ENCODE measurements around the gene PCGF3. TPM values are rescaled to one million over a fixed set of nuclear protein-coding genes. Genes with fewer than 3 reads are reported as not detected.

PCGF3 gene
- total RNA-seq, 1 experiment from 2014 or later = 31.5 TPM

DNA sequence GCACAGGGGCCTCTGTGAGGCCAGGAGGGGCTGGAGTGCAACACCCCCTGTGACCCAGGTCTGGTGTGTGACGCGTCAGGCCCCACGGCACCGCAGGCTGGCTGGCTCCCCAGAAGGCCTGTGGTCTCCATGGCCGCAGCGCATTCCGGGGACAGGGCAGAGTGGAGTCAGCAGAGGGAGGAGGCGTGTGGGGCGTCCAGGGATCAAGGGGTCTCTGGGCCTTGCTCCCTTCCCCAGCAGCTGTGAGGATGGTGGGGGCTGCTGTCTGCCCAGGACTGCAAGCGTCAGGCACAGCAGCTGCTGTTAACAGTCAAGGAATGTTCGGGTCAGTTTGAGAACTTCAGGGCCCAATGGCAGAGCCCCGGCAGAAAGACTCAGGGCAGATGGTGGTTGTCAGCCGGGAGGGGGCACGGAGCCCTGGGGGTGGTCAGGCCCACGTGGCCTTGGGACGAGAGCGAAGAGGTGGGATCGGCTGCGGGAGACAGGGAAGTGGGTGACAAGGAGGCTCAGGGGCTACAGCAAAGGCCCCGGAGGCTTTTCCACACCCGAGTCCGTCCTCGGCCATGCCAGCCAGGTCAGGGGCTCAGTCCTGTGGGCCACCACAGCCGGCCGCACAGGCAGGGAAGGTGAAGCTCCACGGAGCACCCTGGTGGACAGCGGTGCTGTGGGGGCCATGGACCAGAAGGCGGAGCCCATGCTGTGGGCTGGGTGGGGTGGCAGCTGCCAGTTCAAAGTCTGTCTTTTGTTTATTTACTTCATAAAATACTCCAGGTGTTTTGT is 18.3 kb downstream of the PCGF3 start:
- CTCF ChIA-PET = no interaction called here
- H2AFZ ChIP-seq (ENCODE audit: low read length) = no peak overlapping the region
- no peaks in the 10 kb centered on the region for H3K27me3 ChIP-seq (ENCODE audit: low read length)
- H3K4me1 ChIP-seq (ENCODE audit: insufficient read depth, low read length) = no peaks in the 10 kb centered on the region
- H3K4me3 ChIP-seq (ENCODE audit: low read length) = no peak overlapping the region
- H3K36me3 ChIP-seq (ENCODE audit: low read depth, low read length) = no peaks in the 10 kb centered on the region
- intact Hi-C loops (cut with micrococcal nuclease) = no loop called here
- H4K20me1 ChIP-seq (ENCODE audit: low read length) = no peaks in the 10 kb centered on the region
- H3K9me3 ChIP-seq (ENCODE audit: low read length) = no peaks in the 10 kb centered on the region
- H3F3A ChIP-seq (ENCODE audit: low read length, unreplicated experiment) = no peaks in the 10 kb centered on the region
- ATAC-seq (no peak), DNase-seq (no peak)
- H3K27ac ChIP-seq (ENCODE audit: low read length) = no peak overlapping the region
- no TSS peak for BruUV-seq (replicated peaks)
- H3K4me2 ChIP-seq (ENCODE audit: low read length) = no peak overlapping the region
- H3K79me2 ChIP-seq (ENCODE audit: low read length) = peaks cover 37% of the 10 kb centered on the region
- H3K9ac ChIP-seq (ENCODE audit: low read length) = no peak overlapping the region
- no peak for TF ChIP-seq EZH2phosphoT487 (IDR thresholded peaks at IDR 0.05; ENCODE audit: borderline replicate concordance, low read length)
- TF ChIP-seq EZH2 (IDR thresholded peaks at IDR 0.05; ENCODE audit: low read length, unreplicated experiment) = no peak
- TF ChIP-seq, protein P1, sequence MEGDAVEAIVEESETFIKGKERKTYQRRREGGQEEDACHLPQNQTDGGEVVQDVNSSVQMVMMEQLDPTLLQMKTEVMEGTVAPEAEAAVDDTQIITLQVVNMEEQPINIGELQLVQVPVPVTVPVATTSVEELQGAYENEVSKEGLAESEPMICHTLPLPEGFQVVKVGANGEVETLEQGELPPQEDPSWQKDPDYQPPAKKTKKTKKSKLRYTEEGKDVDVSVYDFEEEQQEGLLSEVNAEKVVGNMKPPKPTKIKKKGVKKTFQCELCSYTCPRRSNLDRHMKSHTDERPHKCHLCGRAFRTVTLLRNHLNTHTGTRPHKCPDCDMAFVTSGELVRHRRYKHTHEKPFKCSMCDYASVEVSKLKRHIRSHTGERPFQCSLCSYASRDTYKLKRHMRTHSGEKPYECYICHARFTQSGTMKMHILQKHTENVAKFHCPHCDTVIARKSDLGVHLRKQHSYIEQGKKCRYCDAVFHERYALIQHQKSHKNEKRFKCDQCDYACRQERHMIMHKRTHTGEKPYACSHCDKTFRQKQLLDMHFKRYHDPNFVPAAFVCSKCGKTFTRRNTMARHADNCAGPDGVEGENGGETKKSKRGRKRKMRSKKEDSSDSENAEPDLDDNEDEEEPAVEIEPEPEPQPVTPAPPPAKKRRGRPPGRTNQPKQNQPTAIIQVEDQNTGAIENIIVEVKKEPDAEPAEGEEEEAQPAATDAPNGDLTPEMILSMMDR (conservative IDR thresholded peaks at IDR 0.05; ENCODE audit: low read depth, low read length) = no peak
- POLR2A ChIA-PET (ENCODE audit: unreplicated experiment) = interaction anchor here (0.7 kb wide), 1 partner anchor 106 kb away, joined by 8 read pairs; no protein-coding TSS in a partner anchor
- H3K9me2 ChIP-seq (replicated peaks; ENCODE audit: low read length) = no peaks in the 10 kb centered on the region

DNA sequence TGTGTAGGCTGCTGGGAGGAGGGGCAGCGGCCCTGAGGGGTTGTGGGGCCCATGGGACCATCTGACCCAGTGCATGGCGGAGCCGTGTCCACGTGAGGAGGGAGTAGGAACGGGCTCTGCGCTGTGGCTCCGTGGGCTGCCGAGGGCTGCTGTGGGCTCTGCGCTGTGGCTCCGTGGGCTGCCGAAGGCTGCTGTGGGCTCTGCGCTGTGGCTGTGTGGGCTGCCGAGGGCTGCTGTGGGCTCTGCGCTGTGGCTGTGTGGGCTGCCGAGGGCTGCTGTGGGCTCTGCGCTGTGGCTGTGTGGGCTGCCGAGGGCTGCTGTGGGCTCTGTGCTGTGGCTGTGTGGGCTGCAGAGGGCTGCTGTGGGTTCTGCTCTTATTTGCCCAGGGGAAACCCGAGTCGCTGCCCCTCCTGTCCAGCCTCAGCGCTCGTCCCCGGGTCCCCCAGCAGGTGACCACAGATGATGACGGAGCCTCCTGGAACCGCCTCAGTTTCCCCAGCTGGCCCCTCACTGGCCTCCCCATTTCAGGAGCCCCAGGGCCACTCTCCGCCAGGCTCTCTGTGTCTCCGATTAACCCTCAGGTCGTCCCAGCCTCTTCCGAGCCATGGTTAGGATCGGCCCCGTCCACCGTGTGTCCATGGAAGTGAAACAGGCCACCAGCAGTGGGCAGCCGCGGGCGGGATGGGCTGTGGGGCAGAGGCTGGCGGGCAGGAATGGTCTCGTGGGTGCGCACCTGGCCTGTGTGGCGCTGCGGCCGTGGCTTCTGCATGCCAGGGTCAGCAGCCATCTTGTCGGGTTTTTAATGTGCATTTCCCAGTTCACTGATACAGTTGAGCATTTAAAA is 20.0 kb downstream of the PCGF3 start:
- no peaks in the 10 kb centered on the region for H3K27me3 ChIP-seq (ENCODE audit: low read length)
- H3F3A ChIP-seq (ENCODE audit: low read length, unreplicated experiment) = no peaks in the 10 kb centered on the region
- DNase-seq (no peak), ATAC-seq (no peak)
- H3K4me2 ChIP-seq (ENCODE audit: low read length) = no peak overlapping the region
- no peaks in the 10 kb centered on the region for H3K36me3 ChIP-seq (ENCODE audit: low read depth, low read length)
- H3K27ac ChIP-seq (ENCODE audit: low read length) = no peak overlapping the region
- H3K9ac ChIP-seq (ENCODE audit: low read length) = no peak overlapping the region
- BruUV-seq (replicated peaks) = no TSS peak
- H3K79me2 ChIP-seq (ENCODE audit: low read length) = peaks cover 24% of the 10 kb centered on the region
- no peaks in the 10 kb centered on the region for H4K20me1 ChIP-seq (ENCODE audit: low read length)
- no peaks in the 10 kb centered on the region for H3K9me3 ChIP-seq (ENCODE audit: low read length)
- no peak overlapping the region for H2AFZ ChIP-seq (ENCODE audit: low read length)
- POLR2A ChIA-PET (ENCODE audit: unreplicated experiment) = no interaction called here
- H3K4me1 ChIP-seq (ENCODE audit: insufficient read depth, low read length) = no peaks in the 10 kb centered on the region
- no peaks in the 10 kb centered on the region for H3K9me2 ChIP-seq (replicated peaks; ENCODE audit: low read length)
- TF ChIP-seq EZH2phosphoT487 (IDR thresholded peaks at IDR 0.05; ENCODE audit: borderline replicate concordance, low read length) (no peak), EZH2 (IDR thresholded peaks at IDR 0.05; ENCODE audit: low read length, unreplicated experiment) (no peak)
- TF ChIP-seq, protein P1 (conservative IDR thresholded peaks at IDR 0.05; ENCODE audit: low read depth, low read length) = no peak
- no peak overlapping the region for H3K4me3 ChIP-seq (ENCODE audit: low read length)
- CTCF ChIA-PET = interaction anchor here (0.6 kb wide), 1 partner anchor 16 kb away, joined by 3 read pairs; no protein-coding TSS in a partner anchor
- intact Hi-C loops (cut with micrococcal nuclease) = no loop called here
